Memory B cell (primary cell): ENCODE measurements around the gene HLA-DMA.
A peak's percentile ranks its signal among the peaks of the same experiment; 100 is the strongest.

Experiments used
- ATAC-seq: fragments of 150-1000 bp; cut with Tn5 transposase; 2 replicates; pipeline ENCODE4 v1.10.0; 2021; ENCODE audit warnings: low read depth, mild to moderate bottlenecking, moderate library complexity
- DNase-seq, 2 donors: peaks; one replicate each; pipeline ENCODE4 v3.0.0; 2022; ENCODE audit warnings: low spot score in 2 of 2
- H3K27ac Mint-ChIP-seq: one replicate; pipeline ENCODE4 v1.8.0; 2022; ENCODE audit warnings: mild to moderate bottlenecking, moderate library complexity, mixed read lengths
- H3K27me3 Mint-ChIP-seq: one replicate; pipeline ENCODE4 v1.8.0; 2022; ENCODE audit warnings: mixed read lengths
- H3K36me3 Mint-ChIP-seq: one replicate; pipeline ENCODE4 v1.8.0; 2022; ENCODE audit warnings: mild to moderate bottlenecking, mixed read lengths
- H3K4me1 Mint-ChIP-seq: one replicate; pipeline ENCODE4 v1.8.0; 2022; ENCODE audit warnings: mixed read lengths
- H3K4me3 Mint-ChIP-seq: one replicate; pipeline ENCODE4 v1.8.0; 2022; ENCODE audit warnings: mild to moderate bottlenecking, moderate library complexity, mixed read lengths
- H3K9me3 Mint-ChIP-seq: one replicate; pipeline ENCODE4 v1.8.0; 2022; ENCODE audit warnings: mixed read lengths

HLA-DMA gene

GRCh38 chr6:32980488-32981038 lies 27.7 kb upstream of the HLA-DMA start:
- H3K9me3 Mint-ChIP-seq = no peaks in the 10 kb centered on the region
- H3K36me3 Mint-ChIP-seq = peaks cover 34% of the 10 kb centered on the region
- H3K27ac Mint-ChIP-seq = no peak overlapping the region
- H3K27me3 Mint-ChIP-seq = no peaks in the 10 kb centered on the region
- DNase-seq (no peak), ATAC-seq (no peak)
- peaks cover 52% of the 10 kb centered on the region for H3K4me1 Mint-ChIP-seq
- H3K4me3 Mint-ChIP-seq = no peak overlapping the region

GRCh38 chr6:32979720-32980487 lies 27.0 kb upstream of the HLA-DMA start:
- DNase-seq (no peak), ATAC-seq (no peak)
- no peaks in the 10 kb centered on the region for H3K9me3 Mint-ChIP-seq
- peaks cover 37% of the 10 kb centered on the region for H3K36me3 Mint-ChIP-seq
- H3K4me1 Mint-ChIP-seq = peaks cover 55% of the 10 kb centered on the region
- H3K27me3 Mint-ChIP-seq = no peaks in the 10 kb centered on the region
- H3K4me3 Mint-ChIP-seq = no peak overlapping the region
- H3K27ac Mint-ChIP-seq = no peak overlapping the region

- H3K27ac Mint-ChIP-seq = peak overlapping the region; percentile 41
- no peaks in the 10 kb centered on the region for H3K27me3 Mint-ChIP-seq
- H3K4me1 Mint-ChIP-seq = peaks cover 49% of the 10 kb centered on the region
- DNase-seq (no peak), ATAC-seq (no peak)
- H3K9me3 Mint-ChIP-seq = no peaks in the 10 kb centered on the region
- H3K36me3 Mint-ChIP-seq = peaks cover 53% of the 10 kb centered on the region
- no peak overlapping the region for H3K4me3 Mint-ChIP-seq
Observed at GRCh38 chr6:32977953-32978324, 25.0 kb upstream of the HLA-DMA start.

DNA sequence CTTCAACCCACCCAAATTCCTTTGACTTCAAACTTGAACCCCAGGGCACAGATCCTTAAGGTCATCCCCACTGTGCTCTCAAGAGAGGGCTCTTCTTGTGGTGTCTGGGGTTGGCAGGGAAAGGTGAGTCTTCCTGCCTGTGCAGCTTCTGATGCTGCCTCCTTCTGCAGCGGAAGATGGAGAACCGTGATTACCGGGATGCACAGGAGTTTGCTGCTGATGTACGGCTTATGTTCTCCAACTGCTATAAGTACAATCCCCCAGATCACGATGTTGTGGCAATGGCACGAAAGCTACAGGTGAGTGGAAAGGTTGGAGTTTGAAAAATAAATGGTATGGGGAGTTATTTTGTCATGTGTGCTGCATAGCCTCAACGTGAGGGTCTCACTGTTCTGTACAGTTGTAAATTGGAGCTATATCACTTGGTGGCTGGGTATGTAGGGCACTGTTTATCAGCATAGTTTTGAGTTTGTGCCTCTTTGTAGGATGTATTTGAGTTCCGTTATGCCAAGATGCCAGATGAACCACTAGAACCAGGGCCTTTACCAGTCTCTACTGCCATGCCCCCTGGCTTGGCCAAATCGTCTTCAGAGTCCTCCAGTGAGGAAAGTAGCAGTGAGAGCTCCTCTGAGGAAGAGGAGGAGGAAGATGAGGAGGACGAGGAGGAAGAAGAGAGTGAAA lies 24.5 kb upstream of the HLA-DMA start:
- H3K9me3 Mint-ChIP-seq = no peaks in the 10 kb centered on the region
- peaks cover 47% of the 10 kb centered on the region for H3K4me1 Mint-ChIP-seq
- DNase-seq = no peak
- peaks cover 58% of the 10 kb centered on the region for H3K36me3 Mint-ChIP-seq
- no peak overlapping the region for H3K4me3 Mint-ChIP-seq
- peak overlapping the region; percentile 41 for H3K27ac Mint-ChIP-seq
- ATAC-seq = no peak
- no peaks in the 10 kb centered on the region for H3K27me3 Mint-ChIP-seq

- no peaks in the 10 kb centered on the region for H3K9me3 Mint-ChIP-seq
- peaks cover 42% of the 10 kb centered on the region for H3K4me1 Mint-ChIP-seq
- ATAC-seq (no peak), DNase-seq (no peak)
- H3K4me3 Mint-ChIP-seq = peak overlapping the region; percentile 1
- peak overlapping the region; percentile 99 for H3K27ac Mint-ChIP-seq
- H3K36me3 Mint-ChIP-seq = peaks cover 60% of the 10 kb centered on the region
- no peaks in the 10 kb centered on the region for H3K27me3 Mint-ChIP-seq
Observed at GRCh38 chr6:32976334-32977069, 23.6 kb upstream of the HLA-DMA start.

DNA sequence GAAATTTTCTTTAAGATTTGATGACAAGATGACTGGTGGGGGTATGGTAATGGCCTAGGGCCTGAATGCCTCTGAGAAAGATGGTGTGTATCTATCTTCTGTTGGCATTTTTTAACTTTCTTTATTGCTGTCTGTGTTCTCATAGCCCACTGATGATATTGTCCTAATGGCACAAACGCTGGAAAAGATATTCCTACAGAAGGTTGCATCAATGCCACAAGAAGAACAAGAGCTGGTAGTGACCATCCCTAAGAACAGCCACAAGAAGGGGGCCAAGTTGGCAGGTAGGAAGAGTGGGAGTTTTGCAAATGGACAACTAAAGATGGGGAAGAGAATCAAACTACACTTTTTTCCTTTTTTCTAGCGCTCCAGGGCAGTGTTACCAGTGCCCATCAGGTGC lies 23.0 kb upstream of the HLA-DMA start:
- H3K27me3 Mint-ChIP-seq = no peaks in the 10 kb centered on the region
- H3K4me3 Mint-ChIP-seq = peak overlapping the region; percentile 24
- peaks cover 42% of the 10 kb centered on the region for H3K4me1 Mint-ChIP-seq
- DNase-seq (no peak), ATAC-seq (no peak)
- peak overlapping the region; percentile 99 for H3K27ac Mint-ChIP-seq
- peaks cover 62% of the 10 kb centered on the region for H3K36me3 Mint-ChIP-seq
- H3K9me3 Mint-ChIP-seq = no peaks in the 10 kb centered on the region

DNA sequence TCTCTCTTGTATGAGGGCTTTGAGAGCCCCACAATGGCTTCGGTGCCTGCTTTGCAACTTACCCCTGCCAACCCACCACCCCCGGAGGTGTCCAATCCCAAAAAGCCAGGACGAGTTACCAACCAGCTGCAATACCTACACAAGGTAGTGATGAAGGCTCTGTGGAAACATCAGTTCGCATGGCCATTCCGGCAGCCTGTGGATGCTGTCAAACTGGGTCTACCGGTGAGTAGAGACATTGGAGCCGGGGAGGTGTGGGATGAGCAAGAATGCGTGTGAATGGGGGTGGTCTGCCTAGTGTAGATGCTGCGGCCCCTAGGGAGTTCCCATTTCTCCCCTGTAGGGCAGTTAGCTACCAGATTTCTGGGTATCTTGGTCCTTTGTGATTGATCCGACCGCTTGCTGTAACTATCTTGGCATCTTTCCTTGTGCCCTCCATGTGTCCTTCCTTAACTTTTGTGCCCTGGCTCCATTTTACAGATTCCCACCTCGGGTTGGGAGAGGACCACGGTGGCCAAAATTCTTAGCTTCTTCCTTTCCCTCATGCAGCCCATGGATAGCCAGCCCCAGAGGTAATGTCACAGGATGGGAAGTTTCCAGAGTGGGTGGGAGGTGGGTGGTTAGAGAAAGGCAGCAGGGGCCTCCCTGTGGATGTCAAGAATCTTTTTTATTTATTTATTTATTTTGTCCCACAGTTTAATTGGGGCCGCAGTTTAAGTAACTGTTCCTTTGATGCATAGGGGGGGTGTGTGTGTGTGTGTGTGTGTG lies 21.8 kb upstream of the HLA-DMA start:
- Mint-ChIP-seq H3K27ac (peak overlapping the region; percentile 99), H3K4me1 (peaks cover 42% of the 10 kb centered on the region), H3K9me3 (no peaks in the 10 kb centered on the region)

DNA sequence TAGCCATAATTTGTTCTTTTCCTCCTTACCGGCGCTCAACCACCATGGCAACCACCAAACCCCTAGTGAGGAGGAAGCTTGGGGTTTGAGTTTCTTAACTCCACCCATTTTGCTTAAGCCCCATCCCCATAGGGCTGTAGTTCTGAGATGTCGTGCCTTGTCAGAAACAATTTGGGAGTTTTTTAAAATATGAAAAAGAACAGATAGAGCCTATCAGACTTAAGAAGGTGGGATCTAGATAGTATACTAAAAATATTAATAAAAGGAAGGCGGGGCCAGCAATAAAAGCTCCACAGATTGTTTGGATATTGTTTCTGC lies 21.1 kb upstream of the HLA-DMA start:
- peak overlapping the region; percentile 98 for H3K4me3 Mint-ChIP-seq
- peak overlapping the region; percentile 99 for H3K27ac Mint-ChIP-seq
- no peaks in the 10 kb centered on the region for H3K9me3 Mint-ChIP-seq
- no peaks in the 10 kb centered on the region for H3K27me3 Mint-ChIP-seq
- H3K4me1 Mint-ChIP-seq = peaks cover 42% of the 10 kb centered on the region
- H3K36me3 Mint-ChIP-seq = peaks cover 48% of the 10 kb centered on the region
- DNase-seq = peak in 1 of 2 donors; percentile 29
- no peak for ATAC-seq

More for the DNA sequence above, 21.8 kb upstream of the HLA-DMA start:
- no peaks in the 10 kb centered on the region for H3K27me3 Mint-ChIP-seq
- H3K4me3 Mint-ChIP-seq = peak overlapping the region; percentile 98
- DNase-seq (no peak), ATAC-seq (no peak)
- H3K36me3 Mint-ChIP-seq = peaks cover 52% of the 10 kb centered on the region

- Mint-ChIP-seq H3K27me3 (no peaks in the 10 kb centered on the region), H3K4me3 (peak overlapping the region; percentile 98), H3K9me3 (no peaks in the 10 kb centered on the region), H3K36me3 (peaks cover 45% of the 10 kb centered on the region), H3K4me1 (peaks cover 41% of the 10 kb centered on the region), H3K27ac (peak overlapping the region; percentile 99)
- DNase-seq (peak; percentile 63 to 68), ATAC-seq (peak; percentile 3)
Observed at GRCh38 chr6:32973144-32974015, 20.5 kb upstream of the HLA-DMA start.

- peaks cover 38% of the 10 kb centered on the region for H3K36me3 Mint-ChIP-seq
- peak; percentile 1 for ATAC-seq
- H3K9me3 Mint-ChIP-seq = no peaks in the 10 kb centered on the region
- H3K4me1 Mint-ChIP-seq = peaks cover 37% of the 10 kb centered on the region
- DNase-seq = no peak
- peak overlapping the region; percentile 99 for H3K27ac Mint-ChIP-seq
- no peaks in the 10 kb centered on the region for H3K27me3 Mint-ChIP-seq
- peak overlapping the region; percentile 98 for H3K4me3 Mint-ChIP-seq
Observed at GRCh38 chr6:32972353-32973143, 19.7 kb upstream of the HLA-DMA start.

DNA sequence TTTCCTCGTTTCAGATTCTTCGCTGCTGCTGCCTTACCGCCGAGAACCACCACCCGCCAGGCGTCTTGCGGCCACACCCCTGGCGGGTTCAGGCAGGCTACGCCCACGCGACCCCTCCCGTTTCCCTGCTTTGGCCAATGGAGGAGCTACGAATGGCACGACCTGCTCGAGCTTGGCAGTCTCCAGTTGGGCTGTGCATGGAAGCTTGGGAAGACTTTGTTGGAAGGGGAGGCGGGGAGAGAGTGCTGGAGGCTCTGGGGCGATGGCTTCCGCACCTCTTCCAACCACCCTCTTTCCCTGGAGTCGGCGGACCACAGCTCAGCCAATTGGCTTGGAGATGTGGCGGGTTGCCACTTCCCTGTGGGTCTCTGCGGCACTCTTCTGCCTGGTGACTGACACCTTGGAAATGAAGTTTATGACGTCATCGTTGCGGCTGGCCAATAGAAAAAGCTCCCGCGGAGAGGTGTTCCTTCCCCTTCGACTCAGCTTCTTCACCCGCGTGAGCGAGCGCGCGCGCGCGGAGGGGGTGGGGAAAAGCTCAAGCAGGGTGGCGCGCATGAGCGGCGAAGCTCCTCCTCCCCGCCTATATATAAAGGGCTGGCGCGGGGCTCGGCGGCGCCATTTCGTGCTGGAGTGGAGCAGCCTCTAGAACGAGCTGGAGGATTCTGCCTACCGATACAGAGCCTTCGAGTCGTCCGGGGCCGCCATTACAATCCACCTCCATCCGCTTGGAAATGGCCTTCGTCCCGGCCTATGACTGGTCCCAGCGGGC lies 18.9 kb upstream of the HLA-DMA start:
- Mint-ChIP-seq H3K4me3 (peak overlapping the region; percentile 98), H3K36me3 (peaks cover 34% of the 10 kb centered on the region), H3K27me3 (no peaks in the 10 kb centered on the region), H3K9me3 (no peaks in the 10 kb centered on the region), H3K27ac (peak overlapping the region; percentile 99), H3K4me1 (peaks cover 41% of the 10 kb centered on the region)
- DNase-seq (peak; percentile 100), ATAC-seq (peak; percentile 60)

DNA sequence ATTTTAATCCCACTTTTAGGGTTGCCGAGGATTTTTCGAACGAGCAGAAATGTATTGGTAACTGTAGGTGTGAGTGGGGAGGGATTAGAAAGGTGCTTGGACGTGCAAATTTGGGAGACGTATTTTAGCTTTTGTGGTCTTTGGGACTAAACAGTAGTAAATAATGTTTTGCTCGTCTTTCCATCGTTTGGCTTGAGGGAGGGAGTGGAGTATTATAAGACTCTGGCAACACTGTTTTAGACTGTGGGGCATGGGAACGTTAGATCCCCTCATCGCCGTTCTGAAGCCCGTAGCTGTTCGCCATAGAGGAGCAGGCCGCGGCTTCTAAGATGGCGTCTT lies 18.3 kb upstream of the HLA-DMA start:
- peak overlapping the region; percentile 99 for H3K27ac Mint-ChIP-seq
- H3K36me3 Mint-ChIP-seq = peaks cover 29% of the 10 kb centered on the region
- H3K4me3 Mint-ChIP-seq = peak overlapping the region; percentile 98
- no peaks in the 10 kb centered on the region for H3K27me3 Mint-ChIP-seq
- no peak for DNase-seq
- peaks cover 38% of the 10 kb centered on the region for H3K4me1 Mint-ChIP-seq
- no peak for ATAC-seq
- H3K9me3 Mint-ChIP-seq = no peaks in the 10 kb centered on the region
